ENCODE measurements around the gene PPP1R13B. TPM values are rescaled to one million over a fixed set of nuclear protein-coding genes. Genes with fewer than 3 reads are reported as not detected.

Gene PPP1R13B
- polyA plus RNA-seq, 1 donor (not counting 4 experiments of a cell fraction or from before 2014, with no cell fraction given): 7.7 TPM

GRCh38 chr14:103808403-103809001, 38.9 kb downstream of the PPP1R13B start:
- no peak overlapping the region for H3K4me3 ChIP-seq (ENCODE audit: control insufficient read depth in 2 of 3, extremely low read depth in 1 of 3, insufficient read depth in 2 of 3, low read depth in 1 of 3, low read length in 3 of 3)
- H4K20me1 ChIP-seq (ENCODE audit: control insufficient read depth, extremely low read depth, insufficient read depth, low read length): peaks cover 5% of the 10 kb centered on the region
- H3K27ac ChIP-seq (ENCODE audit: control insufficient read depth, insufficient read depth, low read length): no peak overlapping the region
- H3K27me3 ChIP-seq (ENCODE audit: control insufficient read depth, extremely low read depth, insufficient read depth, low read length): no peaks in the 10 kb centered on the region
- H3K79me2 ChIP-seq (ENCODE audit: control insufficient read depth, insufficient read depth, low read length): peaks cover 36% of the 10 kb centered on the region
- H3K4me2 ChIP-seq (ENCODE audit: control insufficient read depth, extremely low read depth, insufficient read depth, low read depth, low read length): no peak overlapping the region
- H3K36me3 ChIP-seq (ENCODE audit: control insufficient read depth in 2 of 2, extremely low read depth in 1 of 2, insufficient read depth in 2 of 2, low read length in 2 of 2): no peaks in the 10 kb centered on the region
- TF ChIP-seq CTCF (optimal IDR thresholded peaks at IDR 0.05 in 1 of 3, IDR thresholded peaks at IDR 0.05 in 1 of 3, conservative IDR thresholded peaks at IDR 0.05 in 1 of 3; ENCODE audit: extremely low read depth in 1 of 3, insufficient read depth in 2 of 3, low read length in 3 of 3) (peak; percentile 80 to 88 (median 88)), EZH2 (IDR thresholded peaks at IDR 0.05; ENCODE audit: low read length) (no peak)
- peaks cover 10% of the 10 kb centered on the region for H3K4me1 ChIP-seq (ENCODE audit: control insufficient read depth, extremely low read depth, insufficient read depth, low read length)
- DNase-seq (ENCODE audit: low read depth, low spot score) (peak; percentile 33), FAIRE-seq (no peak)
- no peaks in the 10 kb centered on the region for H3K9me1 ChIP-seq (ENCODE audit: control insufficient read depth, extremely low read depth, insufficient read depth, low read length)
- dilution Hi-C loops (cut with MboI; ENCODE audit: extremely low pct_ligation_motif_present, low sequenced_read_pairs): no loop called here
- no peaks in the 10 kb centered on the region for H3K9me3 ChIP-seq (ENCODE audit: control insufficient read depth, low read depth, low read length)
- H3K9ac ChIP-seq (ENCODE audit: control insufficient read depth, extremely low read depth, insufficient read depth, low read length): no peak overlapping the region
- no peak overlapping the region for H2AFZ ChIP-seq (ENCODE audit: control insufficient read depth, low read length)

- H3K4me1 ChIP-seq (ENCODE audit: control insufficient read depth, extremely low read depth, insufficient read depth, low read length): peaks cover 23% of the 10 kb centered on the region
- H3K9me3 ChIP-seq (ENCODE audit: control insufficient read depth, low read depth, low read length): no peaks in the 10 kb centered on the region
- no peak overlapping the region for H3K9ac ChIP-seq (ENCODE audit: control insufficient read depth, extremely low read depth, insufficient read depth, low read length)
These were observed 40.6 kb downstream of the PPP1R13B start for GRCh38 chr14:103806805-103807204.

More at GRCh38 chr14:103806805-103807204, 40.6 kb downstream of the PPP1R13B start:
- no peak for TF ChIP-seq CTCF (optimal IDR thresholded peaks at IDR 0.05 in 1 of 3, IDR thresholded peaks at IDR 0.05 in 1 of 3, conservative IDR thresholded peaks at IDR 0.05 in 1 of 3; ENCODE audit: extremely low read depth in 1 of 3, insufficient read depth in 2 of 3, low read length in 3 of 3)
- no peak for TF ChIP-seq EZH2 (IDR thresholded peaks at IDR 0.05; ENCODE audit: low read length)
- peaks cover 5% of the 10 kb centered on the region for H4K20me1 ChIP-seq (ENCODE audit: control insufficient read depth, extremely low read depth, insufficient read depth, low read length)
- H3K36me3 ChIP-seq (ENCODE audit: control insufficient read depth in 2 of 2, extremely low read depth in 1 of 2, insufficient read depth in 2 of 2, low read length in 2 of 2): no peaks in the 10 kb centered on the region
- H3K79me2 ChIP-seq (ENCODE audit: control insufficient read depth, insufficient read depth, low read length): peaks cover 24% of the 10 kb centered on the region
- DNase-seq (ENCODE audit: low read depth, low spot score): no peak
- no peak overlapping the region for H3K27ac ChIP-seq (ENCODE audit: control insufficient read depth, insufficient read depth, low read length)
- no peaks in the 10 kb centered on the region for H3K27me3 ChIP-seq (ENCODE audit: control insufficient read depth, extremely low read depth, insufficient read depth, low read length)
- FAIRE-seq: no peak
- no peak overlapping the region for H2AFZ ChIP-seq (ENCODE audit: control insufficient read depth, low read length)
- H3K9me1 ChIP-seq (ENCODE audit: control insufficient read depth, extremely low read depth, insufficient read depth, low read length): no peaks in the 10 kb centered on the region
- H3K4me2 ChIP-seq (ENCODE audit: control insufficient read depth, extremely low read depth, insufficient read depth, low read depth, low read length): no peak overlapping the region
- H3K4me3 ChIP-seq (ENCODE audit: control insufficient read depth in 2 of 3, extremely low read depth in 1 of 3, insufficient read depth in 2 of 3, low read depth in 1 of 3, low read length in 3 of 3): no peak overlapping the region
- dilution Hi-C loops (cut with MboI; ENCODE audit: extremely low pct_ligation_motif_present, low sequenced_read_pairs): no loop called here
